Measurements from ENCODE around the gene ACOXL.

The ACOXL gene

DNA sequence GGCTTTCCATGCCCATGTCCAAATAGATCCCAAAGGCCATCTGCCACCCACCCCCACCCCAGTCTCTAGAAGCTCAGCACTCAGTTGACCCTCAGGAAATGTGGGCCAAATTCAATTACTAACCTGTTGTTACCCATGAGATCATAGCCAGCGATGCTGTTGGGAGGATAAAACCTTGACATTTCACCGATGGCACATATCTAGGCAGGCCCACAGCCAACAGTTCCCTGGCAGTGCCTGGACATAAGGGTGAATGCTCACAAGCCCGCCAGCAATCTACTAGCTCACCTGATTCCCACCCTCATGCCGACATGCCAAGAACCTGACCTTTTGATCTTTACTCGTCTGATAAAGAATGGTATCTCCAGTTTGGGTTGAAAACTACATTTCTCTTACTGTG, 11.8 kb upstream of the ACOXL start (continued):
- TF ChIP-seq SP2 (tag by site-specific recombination; IDR thresholded peaks at IDR 0.05), result no peak
- no peak for TF ChIP-seq ZNF175 (tag by site-specific recombination; IDR thresholded peaks at IDR 0.05)
- no peak for TF ChIP-seq ZNF121 (tag by site-specific recombination; IDR thresholded peaks at IDR 0.05)
- no peak for TF ChIP-seq ZSCAN30 (tag by site-specific recombination; IDR thresholded peaks at IDR 0.05)
- TF ChIP-seq ZNF433 (tag by site-specific recombination; IDR thresholded peaks at IDR 0.05; ENCODE audit: low read depth), result no peak

DNA sequence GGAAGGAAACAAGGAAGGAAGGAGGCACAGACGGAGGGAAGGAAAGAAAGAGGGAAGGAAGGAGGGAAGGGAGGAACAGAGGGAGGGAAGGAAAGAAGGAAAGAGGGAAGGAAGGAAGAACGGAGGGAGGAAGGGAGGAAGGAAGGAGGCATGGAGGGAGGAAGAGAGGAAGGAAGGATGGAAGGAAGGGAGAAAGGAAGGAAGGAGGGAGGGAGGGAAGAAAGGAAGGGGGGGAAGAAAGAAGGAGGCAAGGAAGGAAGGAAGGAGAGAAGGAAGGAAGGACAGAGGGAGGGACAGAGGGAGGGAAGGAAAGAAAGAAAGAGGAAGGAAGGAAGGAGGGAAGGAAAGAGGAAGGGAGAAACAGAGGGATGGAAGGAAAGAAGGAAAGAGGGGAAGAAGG, 7.6 kb upstream of the ACOXL start:
- ChIA-PET POLR2A (no interaction called here), CTCF (no interaction called here)
- no peak overlapping the region for H3K4me3 ChIP-seq (ENCODE audit: low read depth, low read length)
- no peaks in the 10 kb centered on the region for H3K9me3 ChIP-seq (ENCODE audit: control insufficient read depth, insufficient read depth, low read depth, low read length)
- no peaks in the 10 kb centered on the region for H3K36me3 ChIP-seq (ENCODE audit: control insufficient read depth in 2 of 2, insufficient read depth in 1 of 2, low read length in 2 of 2)
- TF ChIP-seq ZXDB (tag by site-specific recombination; IDR thresholded peaks at IDR 0.05) (no peak), ZNF561 (tag by site-specific recombination; IDR thresholded peaks at IDR 0.05; ENCODE audit: borderline replicate concordance) (no peak), ZNF366 (tag by site-specific recombination; conservative IDR thresholded peaks at IDR 0.05) (peak; percentile 98), ZNF266 (tag by site-specific recombination; IDR thresholded peaks at IDR 0.05; ENCODE audit: low read depth) (peak; percentile 28), SP3 (tag by site-specific recombination; IDR thresholded peaks at IDR 0.05) (no peak), ZNF211 (tag by site-specific recombination; IDR thresholded peaks at IDR 0.05; ENCODE audit: low read depth) (no peak)
- no peak overlapping the region for H3K27ac ChIP-seq (ENCODE audit: extremely low read depth, low read depth, low read length)
- no peaks in the 10 kb centered on the region for H3K4me1 ChIP-seq (ENCODE audit: control insufficient read depth, insufficient read depth, low read length)

- Histone ChIP-seq H3K4me1 (ENCODE audit: control insufficient read depth, insufficient read depth, low read length) (no peaks in the 10 kb centered on the region), H3K4me3 (ENCODE audit: low read depth, low read length) (no peak overlapping the region), H3K27ac (ENCODE audit: extremely low read depth, low read depth, low read length) (no peak overlapping the region), H3K9me3 (ENCODE audit: control insufficient read depth, insufficient read depth, low read depth, low read length) (no peaks in the 10 kb centered on the region), H3K36me3 (ENCODE audit: control insufficient read depth in 2 of 2, insufficient read depth in 1 of 2, low read length in 2 of 2) (no peaks in the 10 kb centered on the region)
- TF ChIP-seq ELK4 (IDR thresholded peaks at IDR 0.05; ENCODE audit: borderline replicate concordance, low read depth, low read length) (no peak), ZNF514 (tag by site-specific recombination; IDR thresholded peaks at IDR 0.05) (no peak)
- ChIA-PET CTCF (no interaction called here), POLR2A (no interaction called here)
These were observed 7.0 kb upstream of the ACOXL start for GRCh38 chr2:110725370-110725769.

GRCh38 chr2:110725859-110726258, 6.5 kb upstream of the ACOXL start:
- no peaks in the 10 kb centered on the region for H3K4me1 ChIP-seq (ENCODE audit: control insufficient read depth, insufficient read depth, low read length)
- no peaks in the 10 kb centered on the region for H3K9me3 ChIP-seq (ENCODE audit: control insufficient read depth, insufficient read depth, low read depth, low read length)
- no peak overlapping the region for H3K4me3 ChIP-seq (ENCODE audit: low read depth, low read length)
- ChIA-PET CTCF (no interaction called here), POLR2A (no interaction called here)
- TF ChIP-seq, protein P1, sequence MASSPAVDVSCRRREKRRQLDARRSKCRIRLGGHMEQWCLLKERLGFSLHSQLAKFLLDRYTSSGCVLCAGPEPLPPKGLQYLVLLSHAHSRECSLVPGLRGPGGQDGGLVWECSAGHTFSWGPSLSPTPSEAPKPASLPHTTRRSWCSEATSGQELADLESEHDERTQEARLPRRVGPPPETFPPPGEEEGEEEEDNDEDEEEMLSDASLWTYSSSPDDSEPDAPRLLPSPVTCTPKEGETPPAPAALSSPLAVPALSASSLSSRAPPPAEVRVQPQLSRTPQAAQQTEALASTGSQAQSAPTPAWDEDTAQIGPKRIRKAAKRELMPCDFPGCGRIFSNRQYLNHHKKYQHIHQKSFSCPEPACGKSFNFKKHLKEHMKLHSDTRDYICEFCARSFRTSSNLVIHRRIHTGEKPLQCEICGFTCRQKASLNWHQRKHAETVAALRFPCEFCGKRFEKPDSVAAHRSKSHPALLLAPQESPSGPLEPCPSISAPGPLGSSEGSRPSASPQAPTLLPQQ (tag by site-specific recombination; IDR thresholded peaks at IDR 0.05), result no peak
- TF ChIP-seq HOXD13 (CRISPR knock-in tag; IDR thresholded peaks at IDR 0.05; ENCODE audit: borderline replicate concordance) (no peak), ZNF654 (tag by site-specific recombination; IDR thresholded peaks at IDR 0.05; ENCODE audit: low read depth) (no peak), ZNF791 (tag by site-specific recombination; IDR thresholded peaks at IDR 0.05) (no peak), ELK4 (IDR thresholded peaks at IDR 0.05; ENCODE audit: borderline replicate concordance, low read depth, low read length) (no peak), ZNF768 (tag by site-specific recombination; IDR thresholded peaks at IDR 0.05) (no peak), ZNF610 (tag by site-specific recombination; IDR thresholded peaks at IDR 0.05; ENCODE audit: borderline replicate concordance) (no peak), ZNF521 (tag by site-specific recombination; IDR thresholded peaks at IDR 0.05) (no peak), ZNF670 (tag by site-specific recombination; IDR thresholded peaks at IDR 0.05; ENCODE audit: low read depth) (no peak)
- H3K36me3 ChIP-seq (ENCODE audit: control insufficient read depth in 2 of 2, insufficient read depth in 1 of 2, low read length in 2 of 2), result no peaks in the 10 kb centered on the region
- H3K27ac ChIP-seq (ENCODE audit: extremely low read depth, low read depth, low read length), result no peak overlapping the region

All from HEK293 (cell line).